Esophagus muscularis mucosa (tissue), 4 donors: ENCODE measurements around the gene MAGED1. TPM values are rescaled to one million over a fixed set of nuclear protein-coding genes. Genes with fewer than 3 reads are reported as not detected.

ENCODE experiments used
- DNase-seq: peaks from one replicate; pipeline ENCODE4 v3.0.0-alpha.2; 2017; ENCODE audit errors: extremely low spot score
- H3K27ac ChIP-seq, 4 donors: fragments of 200-600 bp; sonication (generic); replicated peaks in 1 of 4; 1 replicate in 3 of 4; 2 replicates in 1 of 4; pipeline ENCODE4 v1.5.1; 2016 to 2019; ENCODE audit warnings: mild to moderate bottlenecking in 1 of 4
- H3K27me3 ChIP-seq, 4 donors: fragments of 200-600 bp; sonication (generic); one replicate each; pipeline versions ENCODE4 v1.5.1 to v1.6.0; 2016 to 2019
- H3K36me3 ChIP-seq, 4 donors: fragments of 200-600 bp; sonication (generic); one replicate each; pipeline ENCODE4 v1.5.1; 2016 to 2019
- H3K4me1 ChIP-seq, 4 donors: fragments of 200-600 bp; sonication (generic); one replicate each; pipeline ENCODE4 v1.5.1; 2016 to 2019
- H3K4me3 ChIP-seq, 4 donors: fragments of 200-600 bp; sonication (generic); 1 replicate in 2 of 4; 2 replicates in 2 of 4; pipeline ENCODE4 v1.5.1; 2016 to 2019; ENCODE audit warnings: mild to moderate bottlenecking in 4 of 4, moderate library complexity in 1 of 4
- H3K9me3 ChIP-seq, 4 donors: fragments of 200-600 bp; sonication (generic); 1 replicate in 3 of 4; 2 replicates in 1 of 4; pipeline ENCODE4 v1.5.1; 2016 to 2019
- EP300 ChIP-seq: sonication (generic); formaldehyde crosslinking; IDR thresholded peaks from one replicate; pipeline ENCODE4 v1.6.1; 2017; ENCODE audit warnings: antibody characterized with exemption
- POLR2A ChIP-seq: fragments of 450-650 bp; IDR thresholded peaks from one replicate; pipeline ENCODE4 v1.6.1; 2017; ENCODE audit warnings: antibody characterized with exemption, moderate library complexity, mild to moderate bottlenecking, low read depth
- POLR2AphosphoS5 ChIP-seq, 2 donors: sonication (generic); formaldehyde crosslinking; IDR thresholded peaks; one replicate each; pipeline ENCODE4 v1.6.1; 2017; ENCODE audit warnings: antibody characterized with exemption in 2 of 2
- WGBS: methylation state at CpG from one replicate; pipeline ENCODE4 v1.1.5; 2018; 5-methylcytosine and 5-hydroxymethylcytosine counted together
- intact Hi-C: fragments of 100-400 bp; cut with DNase I; formaldehyde crosslinking; loops from one replicate; pipeline ENCODE4 v1.15.1; 2023
- total RNA-seq, 4 donors: library from RNA; depleted of rRNA; stranded (reverse); fragments of >200 nt; gene quantifications; one replicate each; pipeline versions ENCODE4 v1.1.0 to v1.2.1, GENCODE V29; 2016
- TF ChIP-seq, protein P1 (sequence below), 3 experiments: fragments of 200-600 bp in 2 of 3; fragments of 450-650 bp in 1 of 3; sonication (generic) in 2 of 3; IDR thresholded peaks; one replicate each; pipeline ENCODE4 v1.5.1; 2017 to 2019; ENCODE audit warnings: antibody characterized with exemption in 3 of 3, mild to moderate bottlenecking in 2 of 3, moderate library complexity in 1 of 3

Gene MAGED1
- total RNA-seq, 4 donors from 2014 or later: 32.6 to 57.9 (median 44.0) TPM

DNA sequence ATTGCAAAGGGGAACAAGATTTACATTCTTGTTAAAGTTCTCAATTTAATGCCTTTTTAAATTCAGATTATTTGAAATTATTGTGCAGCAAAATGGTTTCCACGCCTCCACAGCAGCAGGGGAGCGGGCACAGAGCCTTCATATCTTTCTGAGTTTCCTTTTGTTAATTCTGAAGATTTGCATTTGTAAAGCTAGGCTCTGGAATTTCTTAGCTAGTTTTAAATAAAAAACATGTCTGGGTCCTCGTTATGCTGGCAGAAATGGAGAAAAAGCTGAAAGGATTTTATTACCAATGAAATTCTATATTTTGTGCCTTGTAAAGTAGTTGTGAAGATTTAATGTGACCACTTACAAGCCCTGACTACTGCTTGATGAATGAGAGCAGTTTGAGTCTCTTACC lies 40.8 kb upstream of the MAGED1 start:
- Histone ChIP-seq H3K27me3 (no peaks in the 10 kb centered on the region), H3K9me3 (no peaks in the 10 kb centered on the region), H3K4me3 (no peak overlapping the region), H3K27ac (no peak overlapping the region), H3K4me1 (no peaks in the 10 kb centered on the region), H3K36me3 (peaks cover 0 to 6% (median 0%) of the 10 kb centered on the region in 4 donors)
- 63% methylated on average over 3 of the region's 3 CpGs for WGBS
- TF ChIP-seq, protein P1, sequence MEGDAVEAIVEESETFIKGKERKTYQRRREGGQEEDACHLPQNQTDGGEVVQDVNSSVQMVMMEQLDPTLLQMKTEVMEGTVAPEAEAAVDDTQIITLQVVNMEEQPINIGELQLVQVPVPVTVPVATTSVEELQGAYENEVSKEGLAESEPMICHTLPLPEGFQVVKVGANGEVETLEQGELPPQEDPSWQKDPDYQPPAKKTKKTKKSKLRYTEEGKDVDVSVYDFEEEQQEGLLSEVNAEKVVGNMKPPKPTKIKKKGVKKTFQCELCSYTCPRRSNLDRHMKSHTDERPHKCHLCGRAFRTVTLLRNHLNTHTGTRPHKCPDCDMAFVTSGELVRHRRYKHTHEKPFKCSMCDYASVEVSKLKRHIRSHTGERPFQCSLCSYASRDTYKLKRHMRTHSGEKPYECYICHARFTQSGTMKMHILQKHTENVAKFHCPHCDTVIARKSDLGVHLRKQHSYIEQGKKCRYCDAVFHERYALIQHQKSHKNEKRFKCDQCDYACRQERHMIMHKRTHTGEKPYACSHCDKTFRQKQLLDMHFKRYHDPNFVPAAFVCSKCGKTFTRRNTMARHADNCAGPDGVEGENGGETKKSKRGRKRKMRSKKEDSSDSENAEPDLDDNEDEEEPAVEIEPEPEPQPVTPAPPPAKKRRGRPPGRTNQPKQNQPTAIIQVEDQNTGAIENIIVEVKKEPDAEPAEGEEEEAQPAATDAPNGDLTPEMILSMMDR (IDR thresholded peaks at IDR 0.05): no peak
- TF ChIP-seq POLR2A (no peak), POLR2AphosphoS5 (IDR thresholded peaks at IDR 0.05) (no peak), EP300 (no peak)
- intact Hi-C loops: no loop called here
- DNase-seq: no peak

DNA sequence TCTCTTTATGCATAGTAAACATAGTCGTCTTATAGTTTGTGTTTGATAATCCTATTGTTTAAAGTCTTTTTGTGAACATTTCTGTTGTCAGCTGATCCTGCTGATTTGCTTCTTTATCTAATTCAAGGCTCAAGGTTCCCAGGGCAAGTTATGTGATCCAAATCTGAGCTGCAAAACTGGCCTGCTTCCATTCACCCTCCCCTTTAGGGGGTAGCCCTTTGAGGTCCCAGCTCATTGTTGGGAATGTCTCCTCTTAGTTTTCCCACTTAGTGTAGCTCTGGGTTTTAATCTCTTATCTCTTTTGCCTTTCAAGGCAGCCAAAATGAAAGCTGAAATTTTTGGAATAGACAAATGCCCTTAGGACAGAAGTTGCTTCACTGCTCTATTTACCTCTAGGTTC lies 40.2 kb upstream of the MAGED1 start:
- WGBS: 30% methylated on average over 1 of the region's 1 CpG
- no peak overlapping the region for H3K27ac ChIP-seq
- H3K9me3 ChIP-seq: no peaks in the 10 kb centered on the region
- DNase-seq: no peak
- H3K4me1 ChIP-seq: no peaks in the 10 kb centered on the region
- TF ChIP-seq, protein P1 (IDR thresholded peaks at IDR 0.05): no peak
- TF ChIP-seq EP300 (no peak), POLR2A (no peak), POLR2AphosphoS5 (IDR thresholded peaks at IDR 0.05) (no peak)
- intact Hi-C loops: no loop called here
- no peak overlapping the region for H3K4me3 ChIP-seq
- H3K36me3 ChIP-seq: peaks cover 0 to 6% (median 0%) of the 10 kb centered on the region in 4 donors
- H3K27me3 ChIP-seq: no peaks in the 10 kb centered on the region

DNA sequence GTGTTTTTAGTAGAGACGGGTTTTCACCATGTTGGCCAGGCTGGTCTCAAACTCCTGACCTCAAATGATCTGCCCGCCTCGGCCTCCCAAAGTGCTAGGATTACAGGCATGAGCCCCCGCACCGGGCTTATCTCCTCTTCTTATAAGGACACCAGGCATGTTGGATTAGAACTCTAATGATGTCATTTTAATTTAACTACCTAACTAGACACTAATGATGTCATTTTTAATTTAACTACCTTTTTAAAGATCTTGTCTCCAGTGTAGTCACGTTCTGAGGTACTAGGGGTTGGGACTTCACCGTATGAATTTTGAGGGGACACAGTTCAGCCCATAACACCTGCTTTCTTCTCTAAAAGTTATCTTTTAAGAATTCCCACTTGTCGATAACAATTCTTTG lies 37.7 kb upstream of the MAGED1 start:
- Histone ChIP-seq H3K27ac (no peak overlapping the region), H3K36me3 (peaks cover 0 to 6% (median 0%) of the 10 kb centered on the region in 4 donors), H3K4me3 (no peak overlapping the region), H3K27me3 (no peaks in the 10 kb centered on the region), H3K4me1 (no peaks in the 10 kb centered on the region), H3K9me3 (no peaks in the 10 kb centered on the region)
- no peak for TF ChIP-seq POLR2A
- no peak for TF ChIP-seq POLR2AphosphoS5 (IDR thresholded peaks at IDR 0.05)
- TF ChIP-seq, protein P1 (IDR thresholded peaks at IDR 0.05): no peak
- intact Hi-C loops: no loop called here
- DNase-seq: no peak
- WGBS: 94% methylated on average over 8 of the region's 8 CpGs

DNA sequence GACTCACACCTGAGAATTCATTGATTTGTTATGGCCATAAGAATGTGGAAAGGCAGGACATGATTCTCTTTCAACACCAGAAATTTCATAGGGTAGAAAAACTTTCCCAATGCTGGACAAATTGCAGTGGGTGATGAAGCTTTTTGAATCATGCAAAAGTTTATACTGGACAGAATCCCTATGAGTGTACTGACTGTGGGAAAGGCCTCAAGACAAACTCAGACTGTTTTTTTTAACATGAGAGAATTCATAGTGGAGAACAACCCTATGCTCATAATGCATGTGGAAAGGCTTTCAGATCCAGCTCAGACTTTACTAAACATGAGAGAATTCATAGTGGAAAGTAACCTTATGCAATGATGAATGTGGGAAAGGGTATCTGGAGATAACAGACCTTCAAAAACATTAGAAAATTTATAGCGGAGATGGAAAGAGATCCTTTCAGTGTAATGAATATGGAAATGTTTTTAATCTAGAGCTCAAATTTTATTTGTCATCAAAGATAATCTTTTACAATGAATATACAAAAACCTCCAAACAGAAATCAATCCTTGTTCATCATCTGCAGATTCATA lies 36.2 kb upstream of the MAGED1 start:
- TF ChIP-seq EP300 (no peak), POLR2A (no peak), POLR2AphosphoS5 (IDR thresholded peaks at IDR 0.05) (no peak)
- TF ChIP-seq, protein P1 (IDR thresholded peaks at IDR 0.05): no peak
- Histone ChIP-seq H3K9me3 (no peaks in the 10 kb centered on the region), H3K27ac (no peak overlapping the region), H3K4me1 (no peaks in the 10 kb centered on the region), H3K27me3 (no peaks in the 10 kb centered on the region), H3K36me3 (peaks cover 0 to 6% (median 0%) of the 10 kb centered on the region in 4 donors), H3K4me3 (no peak overlapping the region)
- DNase-seq: no peak
- 97% methylated on average over 1 of the region's 1 CpG for WGBS
- intact Hi-C loops: no loop called here

DNA sequence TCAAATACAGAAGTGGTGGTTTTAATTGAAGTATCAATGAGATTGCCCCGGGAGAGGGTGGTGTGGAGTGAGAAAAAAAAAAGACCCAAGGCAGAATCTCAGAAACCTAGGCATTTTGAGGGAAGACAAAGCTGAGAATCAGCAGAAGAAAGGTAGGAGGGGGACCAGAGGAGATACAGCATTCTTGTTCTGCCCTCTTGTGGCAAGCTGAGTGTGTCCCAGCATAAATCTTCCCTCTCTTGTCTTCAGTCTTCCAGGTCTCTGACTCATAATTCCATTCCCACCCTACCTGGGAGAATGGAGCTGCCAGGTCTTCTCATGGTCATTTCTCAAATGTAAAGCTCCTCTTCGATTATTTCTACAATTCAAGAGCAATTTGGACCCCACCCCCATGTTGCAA lies 32.7 kb upstream of the MAGED1 start:
- H3K9me3 ChIP-seq: no peaks in the 10 kb centered on the region

More for the DNA sequence above, 32.7 kb upstream of the MAGED1 start:
- 5% methylated on average over 2 of the region's 2 CpGs for WGBS
- H3K4me1 ChIP-seq: no peaks in the 10 kb centered on the region
- intact Hi-C loops: loop anchor here (10.0 kb wide), 1 partner anchor 366 kb away; the partner anchor contains the start of gene NUDT11
- no peak overlapping the region for H3K4me3 ChIP-seq
- no peak overlapping the region for H3K27ac ChIP-seq
- no peak for DNase-seq
- peaks cover 0 to 6% (median 0%) of the 10 kb centered on the region in 4 donors for H3K36me3 ChIP-seq
- H3K27me3 ChIP-seq: no peaks in the 10 kb centered on the region
- TF ChIP-seq, protein P1 (IDR thresholded peaks at IDR 0.05): peak; percentile 30 to 52 (median 44)
- no peak for TF ChIP-seq POLR2AphosphoS5 (IDR thresholded peaks at IDR 0.05)
